Activated CD4-positive, alpha-beta T cell treated with anti-CD3 and anti-CD28 coated beads for 4 hours (primary cell): Measurements from ENCODE around the gene POLE2.
"Not testable (repeated sequence)": the region's sequence is repeated elsewhere in the genome, so short reads cannot be mapped to it uniquely, and the experiment has no call there.

Experiments used
- DNase-seq, 2 donors: peaks; one replicate each; pipeline ENCODE4 v3.0.0-alpha.2; 2020

The POLE2 gene

GRCh38 chr14:49687942-49688700, at the start of gene POLE2:
TSS of gene POLE2 (minus strand) at chr14:49688214. CDS start at chr14:49688203, 11 bp downstream.
- DNase-seq: peak; percentile 68 to 74

- DNase-seq: not testable (repeated sequence)
Measured at GRCh38 chr14:49735669-49736068, 47.7 kb upstream of the POLE2 start.

GRCh38 chr14:49733836-49734235, 45.8 kb upstream of the POLE2 start:
- DNase-seq: no peak

GRCh38 chr14:49732896-49733295, 44.9 kb upstream of the POLE2 start:
- no peak for DNase-seq

- no peak for DNase-seq
Measured at GRCh38 chr14:49727171-49727570, 39.2 kb upstream of the POLE2 start.

GRCh38 chr14:49721733-49722435, 33.9 kb upstream of the POLE2 start:
- not testable (repeated sequence) for DNase-seq

GRCh38 chr14:49720744-49721143, 32.7 kb upstream of the POLE2 start:
- DNase-seq: no peak

- not testable (repeated sequence) for DNase-seq
Measured at GRCh38 chr14:49710993-49711392, 23.0 kb upstream of the POLE2 start.

- not testable (repeated sequence) for DNase-seq
Measured at GRCh38 chr14:49704471-49704870, 16.5 kb upstream of the POLE2 start.

- no peak for DNase-seq
Measured at GRCh38 chr14:49703965-49704364, 16.0 kb upstream of the POLE2 start.

GRCh38 chr14:49702725-49703124, 14.7 kb upstream of the POLE2 start:
- no peak for DNase-seq

- DNase-seq: not testable (repeated sequence)
Measured at GRCh38 chr14:49693735-49694124, 5.7 kb upstream of the POLE2 start.

GRCh38 chr14:49692811-49693734, 5.1 kb upstream of the POLE2 start, which contains the start of gene KLHDC1:
TSS of gene KLHDC1 (plus strand) at chr14:49693120. CDS start at chr14:49693195, 75 bp downstream.
- DNase-seq: peak; percentile 75 to 76

- no peak for DNase-seq
Measured at GRCh38 chr14:49692193-49692757, 4.3 kb upstream of the POLE2 start.

GRCh38 chr14:49691031-49691430, 3.0 kb upstream of the POLE2 start:
- DNase-seq: no peak

- no peak for DNase-seq
Measured at GRCh38 chr14:49688701-49689030, 652 bp upstream of the POLE2 start.

- DNase-seq: no peak
Measured at GRCh38 chr14:49686425-49686824, 1.6 kb downstream of the POLE2 start.

GRCh38 chr14:49679271-49679670, 8.7 kb downstream of the POLE2 start:
- DNase-seq: no peak

GRCh38 chr14:49677643-49678042, 10.4 kb downstream of the POLE2 start:
- no peak for DNase-seq

GRCh38 chr14:49673586-49673985, 14.4 kb downstream of the POLE2 start:
- no peak for DNase-seq

GRCh38 chr14:49670475-49670874, 17.5 kb downstream of the POLE2 start:
- no peak for DNase-seq

- no peak for DNase-seq
Measured at GRCh38 chr14:49659526-49660455, 28.2 kb downstream of the POLE2 start.
